ENCODE results near the gene HOXA11.

The HOXA11 gene

GRCh38 chr7:27180431-27181420 lies 4.3 kb downstream of the HOXA11 start:
- DNase-seq (ENCODE audit: low read depth) = no peak

DNA sequence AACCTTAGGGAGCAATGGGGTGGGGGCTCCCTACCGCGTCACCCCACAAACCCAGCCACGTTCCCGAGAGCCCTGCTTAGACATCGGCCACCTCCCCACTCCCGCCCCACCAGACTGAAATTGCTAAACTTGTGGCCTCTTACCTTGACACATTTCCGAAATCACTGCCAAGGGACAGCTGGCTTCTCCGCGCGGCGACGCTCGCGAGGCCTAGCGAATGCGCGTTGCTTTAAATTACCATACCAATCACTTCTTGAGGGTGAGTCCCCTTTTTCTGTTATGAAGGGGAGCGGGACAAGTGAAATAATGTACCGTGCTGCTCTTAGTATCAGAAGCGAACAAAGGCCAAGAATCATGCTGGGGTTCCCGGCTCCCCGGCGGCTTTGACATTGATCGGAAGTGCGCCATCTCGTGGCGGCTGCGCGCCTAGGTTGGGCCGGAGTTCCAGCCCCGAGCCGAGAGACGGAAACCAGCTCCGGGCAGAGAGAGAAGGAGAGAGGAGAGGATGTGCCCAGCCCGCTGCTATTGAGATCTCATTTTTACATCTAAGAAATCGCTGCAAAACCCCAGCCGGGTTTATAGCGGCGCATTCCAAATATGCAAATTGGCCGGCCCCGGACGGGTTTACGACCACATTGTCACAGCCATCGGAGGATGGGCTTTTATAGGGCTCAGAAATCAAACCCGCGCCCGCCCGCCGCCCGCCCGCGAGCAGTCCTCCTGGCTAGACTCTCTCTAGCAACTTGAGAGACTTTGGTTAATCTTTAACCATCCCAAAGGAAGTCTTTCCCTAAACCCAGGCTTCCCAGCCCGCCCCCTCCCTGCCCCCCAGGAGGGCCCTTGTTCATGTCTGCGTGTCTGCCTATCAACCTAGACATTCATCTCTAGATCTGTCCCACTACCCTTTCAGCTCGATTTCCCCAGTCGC lies 5.3 kb downstream of the HOXA11 start:
- DNase-seq (ENCODE audit: low read depth) = no peak

DNA sequence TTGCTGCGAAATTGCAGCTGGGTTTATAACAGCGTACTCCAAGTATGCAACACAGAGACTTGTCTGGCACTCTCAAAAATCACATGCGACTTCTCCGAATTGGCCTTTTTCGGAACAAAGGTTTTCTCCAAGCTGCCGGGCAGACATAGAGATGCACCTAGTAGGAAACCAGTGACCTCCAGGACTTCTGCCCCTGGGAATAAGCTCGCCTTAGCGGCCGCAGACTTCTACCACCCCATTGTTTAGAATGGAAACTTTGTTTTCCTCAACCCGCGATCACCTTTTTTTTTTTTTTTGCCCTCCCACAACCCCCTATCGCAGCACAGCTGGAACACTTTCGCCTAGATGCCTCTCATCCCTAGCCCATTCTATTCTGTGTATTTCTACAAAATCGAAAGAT lies 6.0 kb downstream of the HOXA11 start:
- DNase-seq (ENCODE audit: low read depth) = no peak

DNA sequence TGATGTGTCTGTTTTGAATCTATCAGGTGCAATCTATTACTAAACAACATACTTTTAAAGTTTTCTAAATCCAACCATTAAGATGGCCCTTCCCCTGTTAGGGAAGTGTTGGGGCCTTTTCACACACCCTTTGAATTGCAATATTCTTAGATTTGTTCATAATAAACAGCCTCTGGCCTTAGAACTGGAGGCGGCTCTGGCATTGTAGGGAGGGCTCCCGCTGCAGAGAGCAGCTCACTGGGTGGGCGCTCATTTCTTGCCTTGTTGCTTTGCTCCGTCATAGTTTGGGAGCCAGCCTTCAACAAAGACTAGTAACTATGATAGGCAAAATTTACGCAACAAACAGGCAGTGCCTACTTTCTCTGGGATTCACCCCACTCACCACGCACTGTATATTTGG lies 6.7 kb downstream of the HOXA11 start:
- DNase-seq (ENCODE audit: low read depth) = no peak

- DNase-seq (ENCODE audit: low read depth) = no peak
These were observed 7.2 kb downstream of the HOXA11 start for GRCh38 chr7:27177795-27178320.

GRCh38 chr7:27176962-27177794 lies 7.9 kb downstream of the HOXA11 start:
- no peak for DNase-seq (ENCODE audit: low read depth)

DNA sequence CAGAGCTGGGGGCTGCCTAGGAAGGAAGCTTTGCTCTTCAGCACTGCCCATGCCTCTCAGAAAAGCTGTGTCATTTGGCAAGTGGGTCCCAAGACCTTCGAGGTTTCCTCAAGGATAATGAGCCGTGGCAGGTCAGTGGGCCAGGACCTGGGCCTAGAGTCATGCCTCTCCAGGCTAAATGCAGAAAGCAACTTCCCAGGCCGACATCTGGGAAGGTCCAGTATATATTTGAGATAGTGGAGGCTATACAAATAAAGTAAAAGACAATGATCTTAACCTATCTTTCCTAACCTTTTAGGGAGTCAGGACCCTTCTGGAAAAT lies 8.5 kb downstream of the HOXA11 start:
- no peak for DNase-seq (ENCODE audit: low read depth)

DNA sequence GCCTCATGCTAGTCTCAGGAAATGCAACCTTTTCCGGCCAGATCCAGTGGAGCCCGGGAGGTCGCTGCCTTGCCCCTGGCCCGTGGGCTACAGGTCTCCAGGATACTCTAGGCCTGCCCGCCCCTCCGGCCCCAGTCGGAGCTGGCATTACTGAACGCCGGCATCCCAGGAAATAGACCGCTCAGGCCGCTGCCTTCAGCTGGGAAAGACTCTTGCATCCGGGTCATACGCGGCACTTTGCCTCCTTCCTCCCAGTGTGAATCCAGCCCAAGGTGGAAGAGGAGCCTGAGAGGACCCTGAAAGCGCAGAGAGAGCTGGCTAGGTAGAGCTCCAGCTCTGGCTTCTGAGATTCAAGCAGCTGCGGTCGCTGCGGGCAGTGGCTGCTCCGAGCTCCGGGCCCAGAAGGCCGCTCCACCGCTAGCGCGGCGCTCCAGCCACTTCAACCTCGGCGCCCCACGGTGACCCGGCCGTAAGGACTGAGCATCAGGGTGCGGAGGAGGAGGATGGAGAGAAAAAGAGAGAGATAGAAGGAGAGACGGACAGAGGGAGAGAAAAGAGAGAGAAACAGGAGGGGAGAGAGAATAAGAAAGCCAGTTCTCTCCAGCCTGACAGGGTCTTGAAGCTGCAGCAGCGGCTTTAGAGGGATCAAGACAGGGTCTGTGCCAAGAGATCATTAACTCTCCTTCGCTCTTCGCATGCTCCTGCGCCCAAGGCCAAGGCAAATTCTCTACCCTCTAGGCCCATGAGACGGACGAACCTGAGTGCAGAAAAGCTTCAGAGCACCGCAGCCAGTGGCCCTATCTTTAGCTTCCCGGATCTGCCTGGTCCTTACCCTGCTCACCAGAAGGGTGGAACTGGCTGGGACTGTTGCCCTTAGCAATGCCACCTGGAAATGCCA lies 9.2 kb downstream of the HOXA11 start:
- DNase-seq (ENCODE audit: low read depth) = no peak

- DNase-seq (ENCODE audit: low read depth) = no peak
These were observed 10.0 kb downstream of the HOXA11 start for GRCh38 chr7:27174874-27175625.

GRCh38 chr7:27173956-27174873 lies 10.8 kb downstream of the HOXA11 start, which contains the start of gene HOXA10:
TSS of gene HOXA10 (minus strand) at chr7:27174320. CDS start at chr7:27174306, 14 bp downstream.
- DNase-seq (ENCODE audit: low read depth) = no peak

- DNase-seq (ENCODE audit: low read depth) = no peak
These were observed 11.5 kb downstream of the HOXA11 start for GRCh38 chr7:27173511-27173955.

- peak; percentile 49 for DNase-seq (ENCODE audit: low read depth)
These were observed 12.1 kb downstream of the HOXA11 start for GRCh38 chr7:27172823-27173510.

DNA sequence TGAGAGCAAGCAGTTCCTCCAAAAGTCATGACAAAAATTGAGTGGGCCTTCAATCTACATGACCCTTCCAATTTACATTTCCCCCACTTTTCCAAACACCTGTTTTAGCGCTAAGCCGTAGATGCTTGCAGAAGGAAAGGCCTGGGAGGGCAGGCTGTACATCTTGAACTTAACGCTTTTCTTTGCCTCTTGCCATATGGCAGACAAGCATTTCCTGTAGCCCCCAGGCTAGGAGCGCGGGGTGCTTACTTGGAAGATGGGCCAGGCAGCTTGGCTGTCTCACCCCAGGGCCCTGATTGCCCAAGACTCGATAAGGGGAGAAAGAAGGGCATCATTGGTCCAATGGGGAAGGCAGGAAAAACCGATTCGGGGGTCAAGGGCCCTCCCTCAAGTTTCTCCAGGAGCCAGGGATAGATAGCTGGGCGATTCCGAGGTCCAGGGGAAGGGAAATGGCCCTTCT lies 12.7 kb downstream of the HOXA11 start:
- no peak for DNase-seq (ENCODE audit: low read depth)

DNA sequence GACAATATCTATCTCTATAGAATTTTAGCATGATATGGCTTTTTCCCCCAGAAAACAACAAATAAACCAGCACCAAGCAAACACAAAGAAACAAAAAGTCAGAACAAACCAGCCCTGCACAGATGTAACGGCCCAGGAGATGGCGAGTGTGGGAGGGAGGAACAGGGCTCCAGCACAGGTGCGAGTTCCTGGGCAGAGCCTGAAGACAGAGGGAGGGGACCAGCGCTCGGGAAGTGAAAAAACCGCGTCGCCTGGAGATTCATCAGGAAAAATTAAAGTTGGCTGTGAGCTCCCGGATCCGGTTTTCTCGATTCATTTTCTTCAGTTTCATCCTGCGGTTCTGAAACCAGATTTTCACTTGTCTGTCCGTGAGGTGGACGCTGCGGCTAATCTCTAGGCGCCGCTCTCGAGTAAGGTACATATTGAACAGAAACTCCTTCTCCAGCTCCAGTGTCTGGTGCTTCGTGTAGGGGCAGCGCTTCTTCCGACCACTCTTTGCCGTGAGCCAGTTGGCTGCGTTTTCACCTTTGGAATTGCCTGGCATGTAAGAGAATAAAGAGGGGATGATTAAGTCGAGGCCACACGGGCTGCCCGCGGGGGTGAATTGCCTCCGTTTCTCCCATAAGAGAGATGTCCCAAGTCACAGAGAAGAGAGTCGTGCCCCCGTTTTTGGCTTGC lies 13.3 kb downstream of the HOXA11 start:
- DNase-seq (ENCODE audit: low read depth) = peak; percentile 43

DNA sequence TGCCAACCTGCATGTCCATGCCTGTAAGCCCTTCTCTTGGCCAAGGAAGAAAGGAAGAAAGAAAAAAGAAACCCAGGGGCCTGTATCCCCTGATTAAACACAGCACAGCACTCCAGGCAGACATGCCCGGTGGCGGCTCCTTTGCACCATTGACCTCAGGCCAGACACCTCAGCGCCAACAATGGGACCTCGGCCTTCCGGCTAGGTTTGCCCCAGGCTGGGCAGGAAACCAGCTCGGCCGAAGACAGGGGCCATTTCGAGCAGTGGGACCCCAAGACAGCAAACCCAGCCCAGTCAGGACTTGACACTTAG lies 13.8 kb downstream of the HOXA11 start:
- DNase-seq (ENCODE audit: low read depth) = no peak

DNA sequence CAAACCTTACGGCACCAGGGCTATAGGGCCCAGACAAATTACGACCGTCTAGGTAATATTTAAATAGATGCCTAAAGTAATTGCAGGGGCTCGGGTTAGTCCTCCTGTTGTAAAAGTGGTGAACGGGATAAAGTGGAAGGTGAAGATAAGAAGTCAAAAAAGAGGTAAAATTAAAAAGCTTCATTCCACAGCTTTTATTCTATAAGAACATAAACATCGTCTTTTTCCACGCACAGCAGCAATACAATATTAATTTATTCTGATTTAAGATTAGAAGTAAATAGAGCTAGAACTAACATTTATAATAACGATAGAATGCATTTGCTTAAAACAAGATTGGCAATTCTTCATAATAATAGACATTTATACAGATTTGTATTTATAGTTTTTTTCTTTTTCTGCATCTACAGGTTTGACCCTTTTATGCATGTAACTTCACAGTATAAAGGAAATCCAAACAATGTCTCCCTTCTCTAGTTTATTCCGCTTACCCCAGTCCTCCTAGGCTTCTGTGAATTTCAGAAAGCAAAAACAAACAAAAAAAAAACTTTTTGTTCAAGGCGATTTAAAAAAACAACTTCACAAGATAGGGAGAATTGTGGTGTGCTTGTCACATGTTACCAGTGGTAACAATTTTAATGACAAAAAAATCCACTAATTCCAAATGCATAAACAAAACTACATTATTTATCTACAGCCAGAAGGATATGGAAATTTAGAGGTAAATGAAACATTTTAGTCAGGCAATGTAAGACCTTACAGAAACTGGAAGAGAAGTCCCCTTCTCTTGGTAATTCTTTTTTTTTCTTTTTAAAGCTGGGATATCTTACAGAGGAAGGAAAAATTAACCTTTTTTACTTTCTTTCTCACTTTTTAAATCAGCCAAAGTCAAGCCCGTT lies 14.4 kb downstream of the HOXA11 start:
- no peak for DNase-seq (ENCODE audit: low read depth)

Measured in HS-5 (cell line).